Fibroblast of the aortic adventitia (primary cell): ENCODE measurements around the gene TYMP. TPM values are rescaled to one million over a fixed set of nuclear protein-coding genes. Genes with fewer than 3 reads are reported as not detected.
A peak's percentile ranks its signal among the peaks of the same experiment; 100 is the strongest.

ENCODE experiments used
- DNase-seq: peaks from one replicate; pipeline ENCODE4 v3.0.0-alpha.2; 2010; ENCODE audit warnings: low read depth
- H3K4me3 ChIP-seq: 2 replicates; pipeline ENCODE4 v1.5.1; 2011; ENCODE audit warnings: low read depth, mild to moderate bottlenecking, control low read depth, low read length, moderate library complexity
- CTCF ChIP-seq: IDR thresholded peaks from 2 replicates; pipeline ENCODE4 v1.5.1; 2011; ENCODE audit warnings: mild to moderate bottlenecking, low read length, control low read depth, inconsistent platforms; ENCODE audit not compliant: insufficient read depth
- total RNA-seq: library from RNA; depleted of rRNA; stranded (reverse); fragments of >200 nt; gene quantifications from 2 replicates; pipeline ENCODE4 v1.2.3, GENCODE V29; 2012; ENCODE audit warnings: low replicate concordance

TYMP gene
- total RNA-seq = 22.7 and 23.7 TPM in 2 replicates

- no peak for TF ChIP-seq CTCF
- peak; percentile 86 for DNase-seq
These were observed at the start of gene TYMP for GRCh38 chr22:50529897-50530579. TSS of gene TYMP (minus strand) at chr22:50530012. CDS start at chr22:50529709, 303 bp downstream.

GRCh38 chr22:50578776-50579310 is 49.0 kb upstream of the TYMP start:
- H3K4me3 ChIP-seq = no peak overlapping the region
- TF ChIP-seq CTCF = no peak
- no peak for DNase-seq

More at GRCh38 chr22:50529897-50530579, at the start of gene TYMP:
- H3K4me3 ChIP-seq = peak within 1 kb of the TSS; percentile 69

GRCh38 chr22:50577987-50578775 is 48.4 kb upstream of the TYMP start, which contains the start of gene CPT1B:
TSS of gene CPT1B (minus strand) at chr22:50578427. CDS start at chr22:50577915, 512 bp downstream.
- DNase-seq = peak; percentile 22
- no peak within 1 kb of the TSS for H3K4me3 ChIP-seq
- TF ChIP-seq CTCF = no peak

GRCh38 chr22:50577697-50577986 is 47.8 kb upstream of the TYMP start:
- no peak overlapping the region for H3K4me3 ChIP-seq
- no peak for TF ChIP-seq CTCF
- no peak for DNase-seq

- H3K4me3 ChIP-seq = no peak overlapping the region
These were observed 47.2 kb upstream of the TYMP start for GRCh38 chr22:50576806-50577696.

More at GRCh38 chr22:50576806-50577696, 47.2 kb upstream of the TYMP start:
- TF ChIP-seq CTCF = no peak
- no peak for DNase-seq
